HepG2 (cell line): Measurements from ENCODE around the gene PLIN5. TPM values are rescaled to one million over a fixed set of nuclear protein-coding genes. Genes with fewer than 3 reads are reported as not detected.

Experiments used
- CHD2 ChIP-seq: IDR thresholded peaks from 2 replicates; pipeline ENCODE4 v1.6.1; 2011; ENCODE audit warnings: low read depth, low read length, improper control_type of control experiment
- MTF2 ChIP-seq: sonication (generic); formaldehyde crosslinking; IDR thresholded peaks from 2 replicates; pipeline ENCODE4 v1.5.0; 2020; ENCODE audit warnings: missing genetic modification reagents, borderline replicate concordance
- MXD3 ChIP-seq: IDR thresholded peaks from 2 replicates; pipeline ENCODE4 v1.6.1; 2016; ENCODE audit warnings: mild to moderate bottlenecking, missing biosample characterization, missing genetic modification reagents
- MYPOP ChIP-seq: sonication (generic); formaldehyde crosslinking; IDR thresholded peaks from 2 replicates; pipeline ENCODE4 v1.8.1; 2023; ENCODE audit warnings: mild to moderate bottlenecking, moderate library complexity, missing genetic modification reagents
- NFKB2 ChIP-seq: sonication (generic); formaldehyde crosslinking; IDR thresholded peaks from 2 replicates; pipeline ENCODE4 v1.4.0; 2020; ENCODE audit warnings: missing genetic modification reagents, borderline replicate concordance
- NR2F1 ChIP-seq, 2 experiments: fragments of 450-650 bp in 1 of 2; formaldehyde crosslinking in 1 of 2; IDR thresholded peaks; 2 replicates each; pipeline versions ENCODE4 v1.5.0 to v1.6.1; 2016 to 2020; ENCODE audit warnings: mild to moderate bottlenecking in 1 of 2, missing compliant biosample characterization in 1 of 2, missing genetic modification reagents in 1 of 2, moderate library complexity in 1 of 2
- NR3C1 ChIP-seq: sonication (generic); formaldehyde crosslinking; IDR thresholded peaks from 2 replicates; pipeline ENCODE4 v1.4.0; 2020; ENCODE audit warnings: missing genetic modification reagents
- SALL2 ChIP-seq: sonication (generic); formaldehyde crosslinking; IDR thresholded peaks from 2 replicates; pipeline ENCODE4 v1.8.1; 2023; ENCODE audit warnings: mild to moderate bottlenecking, missing genetic modification reagents, inconsistent platforms
- SKI ChIP-seq: fragments of 450-650 bp; IDR thresholded peaks from one replicate; pipeline ENCODE4 v1.6.1; 2018; ENCODE audit warnings: mild to moderate bottlenecking; ENCODE audit not compliant: partially characterized antibody
- SRSF4 ChIP-seq: fragments of 200-400 bp; formaldehyde crosslinking; IDR thresholded peaks from one replicate; pipeline ENCODE4 v1.6.1; 2018; ENCODE audit warnings: mild to moderate bottlenecking, low read depth, low read length, moderate library complexity; ENCODE audit not compliant: poor library complexity, severe bottlenecking
- TRIM22 ChIP-seq: fragments of 450-650 bp; IDR thresholded peaks from 2 replicates; pipeline ENCODE4 v1.6.1; 2017
- ZFP36 ChIP-seq: fragments of 150-350 bp; IDR thresholded peaks from 2 replicates; pipeline ENCODE4 v1.6.1; 2018; ENCODE audit warnings: borderline replicate concordance, low read length, low read depth; ENCODE audit not compliant: partially characterized antibody
- ZMYM3 ChIP-seq: sonication (generic); formaldehyde crosslinking; IDR thresholded peaks from 2 replicates; pipeline ENCODE4 v1.5.1; 2020; ENCODE audit warnings: mild to moderate bottlenecking, missing genetic modification reagents
- ZNF317 ChIP-seq: sonication (generic); formaldehyde crosslinking; IDR thresholded peaks from 2 replicates; pipeline ENCODE4 v1.5.0; 2020; ENCODE audit warnings: mild to moderate bottlenecking, missing genetic modification reagents
- ZNF44 ChIP-seq: sonication (generic); formaldehyde crosslinking; IDR thresholded peaks from 2 replicates; pipeline ENCODE4 v1.5.1; 2020; ENCODE audit warnings: mild to moderate bottlenecking, missing genetic modification reagents
- ZNF503 ChIP-seq: sonication (generic); formaldehyde crosslinking; IDR thresholded peaks from 2 replicates; pipeline ENCODE4 v1.4.0; 2020; ENCODE audit warnings: missing genetic modification reagents
- ZNF576 ChIP-seq: sonication (generic); formaldehyde crosslinking; IDR thresholded peaks from 2 replicates; pipeline ENCODE4 v1.4.0; 2020; ENCODE audit warnings: mild to moderate bottlenecking, missing genetic modification reagents
- ZNF740 ChIP-seq: sonication (generic); formaldehyde crosslinking; IDR thresholded peaks from 2 replicates; pipeline ENCODE4 v1.4.0; 2020; ENCODE audit warnings: missing genetic modification reagents
- polyA plus RNA-seq, 8 experiments: library from polyadenylated mRNA; depleted of rRNA in 3 of 8; stranded (reverse) in 7 of 8; unstranded in 1 of 8; fragments of >200 nt; fragmentation: Illumina TruSeq in 4 of 8; extraction: Trizol in 4 of 8; gene quantifications; 2 replicates each; pipeline versions ENCODE4 v1.2.1 to v1.2.3, GENCODE V29; 2011 to 2016; ENCODE audit warnings: low read depth in 4 of 8, missing spikeins in 1 of 8, mixed read lengths in 1 of 8; ENCODE audit not compliant: insufficient read depth in 1 of 8
- total RNA-seq, 5 experiments: library from RNA; depleted of rRNA; stranded (reverse); fragments of >200 nt; fragmentation: Illumina TruSeq; extraction: Trizol; gene quantifications; 2 replicates each; pipeline ENCODE4 v1.2.3, GENCODE V29; 2016; ENCODE audit warnings: low read depth in 1 of 5

Gene PLIN5
- total and polyA plus RNA-seq, 2 of the 13 experiments (the other 11 are each of a cell fraction or from before 2014, with no cell fraction given) = 1.8 to 4.8 TPM

- TF ChIP-seq MXD3 (CRISPR knock-in tag) = no peak; the same call in 1 of the 2 replicates
- no peak for TF ChIP-seq ZNF576 (CRISPR knock-in tag)
- no peak for TF ChIP-seq ZNF44
- no peak for TF ChIP-seq NR2F1 (CRISPR knock-in tag; IDR thresholded peaks at IDR 0.05)
- no peak for TF ChIP-seq SKI
- no peak for TF ChIP-seq CHD2
- 0 out of 2 replicates have a peak, but pooled peaks have one; percentile 16 for TF ChIP-seq MYPOP
- no peak for TF ChIP-seq ZNF317 (CRISPR knock-in tag)
- TF ChIP-seq ZMYM3 = peak; percentile 61; the same call in 1 of the 2 replicates
- TF ChIP-seq MTF2 = no peak
- TF ChIP-seq ZNF740 (CRISPR knock-in tag) = peak; percentile 62; the same call in 1 of the 2 replicates
- no peak; the same call in 1 of the 2 replicates for TF ChIP-seq NFKB2
- TF ChIP-seq SRSF4 = no peak
- no peak for TF ChIP-seq ZNF503 (CRISPR knock-in tag)
- TF ChIP-seq NR3C1 = no peak
- no peak for TF ChIP-seq TRIM22
- no peak for TF ChIP-seq ZFP36
- TF ChIP-seq SALL2 (CRISPR knock-in tag) = no peak
Measured at GRCh38 chr19:4580021-4580901, 45.2 kb upstream of the PLIN5 start (continued).
